Measurements from ENCODE around the gene ATF4.

The ATF4 gene

GRCh38 chr22:39494471-39495120 is 25.8 kb upstream of the ATF4 start:
- no peak for DNase-seq (ENCODE audit: extremely low read depth, low read depth)
- no peak overlapping the region for H3K4me3 ChIP-seq (replicated peaks; ENCODE audit: low read depth, low read length)
- TF ChIP-seq, protein P1, sequence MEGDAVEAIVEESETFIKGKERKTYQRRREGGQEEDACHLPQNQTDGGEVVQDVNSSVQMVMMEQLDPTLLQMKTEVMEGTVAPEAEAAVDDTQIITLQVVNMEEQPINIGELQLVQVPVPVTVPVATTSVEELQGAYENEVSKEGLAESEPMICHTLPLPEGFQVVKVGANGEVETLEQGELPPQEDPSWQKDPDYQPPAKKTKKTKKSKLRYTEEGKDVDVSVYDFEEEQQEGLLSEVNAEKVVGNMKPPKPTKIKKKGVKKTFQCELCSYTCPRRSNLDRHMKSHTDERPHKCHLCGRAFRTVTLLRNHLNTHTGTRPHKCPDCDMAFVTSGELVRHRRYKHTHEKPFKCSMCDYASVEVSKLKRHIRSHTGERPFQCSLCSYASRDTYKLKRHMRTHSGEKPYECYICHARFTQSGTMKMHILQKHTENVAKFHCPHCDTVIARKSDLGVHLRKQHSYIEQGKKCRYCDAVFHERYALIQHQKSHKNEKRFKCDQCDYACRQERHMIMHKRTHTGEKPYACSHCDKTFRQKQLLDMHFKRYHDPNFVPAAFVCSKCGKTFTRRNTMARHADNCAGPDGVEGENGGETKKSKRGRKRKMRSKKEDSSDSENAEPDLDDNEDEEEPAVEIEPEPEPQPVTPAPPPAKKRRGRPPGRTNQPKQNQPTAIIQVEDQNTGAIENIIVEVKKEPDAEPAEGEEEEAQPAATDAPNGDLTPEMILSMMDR (IDR thresholded peaks at IDR 0.05; ENCODE audit: low read depth, low read length, missing control alignments), result no peak

- no peak overlapping the region for H3K4me3 ChIP-seq (replicated peaks; ENCODE audit: low read depth, low read length)
- no peak for DNase-seq (ENCODE audit: extremely low read depth, low read depth)
- TF ChIP-seq, protein P1 (IDR thresholded peaks at IDR 0.05; ENCODE audit: low read depth, low read length, missing control alignments), result peak; percentile 85
These were observed 24.1 kb upstream of the ATF4 start for GRCh38 chr22:39496131-39496838.

DNA sequence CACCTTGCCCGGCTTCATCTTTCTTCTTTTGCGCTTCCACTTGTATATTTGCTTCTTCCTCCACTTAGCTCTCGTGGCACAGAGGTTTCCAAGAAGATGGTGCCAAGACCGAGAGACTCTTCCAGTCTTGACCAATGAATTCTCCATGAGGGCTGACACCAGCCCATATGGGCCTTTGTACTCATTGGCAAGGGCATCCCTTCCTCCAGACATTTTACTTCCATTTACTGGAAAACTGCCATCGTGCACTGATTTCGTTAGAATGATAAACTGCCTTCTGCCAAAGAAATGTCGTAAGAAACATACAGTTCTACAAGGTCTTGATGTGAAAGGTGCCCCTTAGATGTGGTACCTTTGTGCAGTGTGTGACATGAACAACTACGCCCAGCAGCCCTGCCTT is 22.9 kb upstream of the ATF4 start:
- TF ChIP-seq, protein P1 (IDR thresholded peaks at IDR 0.05; ENCODE audit: low read depth, low read length, missing control alignments), result no peak
- H3K4me3 ChIP-seq (replicated peaks; ENCODE audit: low read depth, low read length), result no peak overlapping the region
- DNase-seq (ENCODE audit: extremely low read depth, low read depth), result no peak

DNA sequence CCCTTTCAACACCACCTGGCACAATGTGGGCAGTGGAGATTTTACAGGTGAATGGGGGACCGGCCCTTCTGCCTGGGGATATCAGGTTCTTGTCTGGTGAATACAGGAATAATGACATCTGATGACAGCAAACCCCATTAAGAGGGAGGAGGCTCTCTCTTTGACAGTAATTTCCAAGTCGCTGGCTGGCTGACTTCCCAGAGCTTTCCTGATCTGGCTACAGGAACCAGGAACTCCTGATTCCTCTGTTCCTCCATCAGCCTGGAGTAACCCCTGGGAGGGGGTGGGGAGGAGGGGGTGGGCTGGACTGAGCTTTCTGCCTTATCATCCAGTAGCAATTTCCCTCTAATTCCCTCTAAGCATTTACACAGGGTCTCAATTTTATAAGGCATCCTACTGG is 22.0 kb upstream of the ATF4 start:
- TF ChIP-seq, protein P1 (IDR thresholded peaks at IDR 0.05; ENCODE audit: low read depth, low read length, missing control alignments), result no peak
- DNase-seq (ENCODE audit: extremely low read depth, low read depth), result no peak
- no peak overlapping the region for H3K4me3 ChIP-seq (replicated peaks; ENCODE audit: low read depth, low read length)

DNA sequence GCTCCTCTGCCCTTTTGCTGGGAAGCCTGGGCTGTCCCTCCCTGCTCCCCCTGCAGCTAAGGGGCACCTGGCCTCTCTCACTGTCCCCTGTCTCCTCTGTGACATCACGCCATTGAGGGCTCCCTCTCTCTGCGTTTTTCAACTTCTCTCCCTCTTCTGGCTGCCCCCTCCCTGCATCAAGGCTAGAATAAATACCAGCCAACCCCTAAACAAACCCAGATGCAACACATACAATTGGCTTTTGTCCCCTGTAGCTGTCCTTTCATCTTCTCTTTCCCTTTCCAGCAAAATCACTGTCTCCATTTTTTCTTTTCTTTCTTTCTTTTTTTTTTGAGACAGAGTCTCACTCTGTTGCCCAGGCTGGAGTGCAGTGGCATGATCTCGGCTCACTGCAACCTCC is 21.6 kb upstream of the ATF4 start:
- TF ChIP-seq, protein P1 (IDR thresholded peaks at IDR 0.05; ENCODE audit: low read depth, low read length, missing control alignments), result no peak
- H3K4me3 ChIP-seq (replicated peaks; ENCODE audit: low read depth, low read length), result no peak overlapping the region
- DNase-seq (ENCODE audit: extremely low read depth, low read depth), result no peak

GRCh38 chr22:39500101-39500500 is 20.3 kb upstream of the ATF4 start:
- no peak for DNase-seq (ENCODE audit: extremely low read depth, low read depth)
- TF ChIP-seq, protein P1 (IDR thresholded peaks at IDR 0.05; ENCODE audit: low read depth, low read length, missing control alignments), result no peak
- no peak overlapping the region for H3K4me3 ChIP-seq (replicated peaks; ENCODE audit: low read depth, low read length)

All from HFF-Myc (cell line).